Activated T-cell treated with anti-CD3 and anti-CD28 coated beads, Interleukin-2, amount 50 U/mL, for 72 hours (primary cell): ENCODE results near the gene NIP7. TPM values are rescaled to one million over a fixed set of nuclear protein-coding genes. Genes with fewer than 3 reads are reported as not detected.
A peak's percentile ranks its signal among the peaks of the same experiment; 100 is the strongest.
"Not testable (repeated sequence)": the region's sequence is repeated elsewhere in the genome, so short reads cannot be mapped to it uniquely, and the experiment has no call there.

Experiments used
- ATAC-seq, 2 donors: fragments of 150-1000 bp; cut with Tn5 transposase; replicated peaks in 1 of 2; 2 replicates each; pipeline ENCODE4 v1.10.0; 2021; ENCODE audit warnings: moderate library complexity in 2 of 2, mild to moderate bottlenecking in 1 of 2
- DNase-seq, 2 donors: peaks; one replicate each; pipeline ENCODE4 v3.0.0; 2021 to 2022; ENCODE audit warnings: mixed read lengths in 1 of 2
- H3K27ac Mint-ChIP-seq: one replicate; pipeline ENCODE4 v1.8.0; 2022; ENCODE audit warnings: mild to moderate bottlenecking, moderate library complexity, mixed read lengths
- H3K27me3 Mint-ChIP-seq: one replicate; pipeline ENCODE4 v1.8.0; 2022; ENCODE audit warnings: low read depth, mixed read lengths
- H3K36me3 Mint-ChIP-seq, 2 donors: one replicate each; pipeline ENCODE4 v1.8.0; 2022; ENCODE audit warnings: mixed read lengths in 2 of 2, mild to moderate bottlenecking in 1 of 2; ENCODE audit not compliant: insufficient read depth in 2 of 2
- H3K4me1 Mint-ChIP-seq: one replicate; pipeline ENCODE4 v1.8.0; 2022; ENCODE audit warnings: low read depth, mixed read lengths
- H3K4me3 Mint-ChIP-seq, 2 donors: one replicate each; pipeline ENCODE4 v1.8.0; 2022; ENCODE audit warnings: mild to moderate bottlenecking in 2 of 2, mixed read lengths in 2 of 2, moderate library complexity in 2 of 2
- H3K9me3 Mint-ChIP-seq, 2 donors: one replicate each; pipeline ENCODE4 v1.8.0; 2022; ENCODE audit warnings: mixed read lengths in 2 of 2
- total RNA-seq, 2 donors: library from RNA; stranded (reverse); gene quantifications; one replicate each; pipeline ENCODE4 v1.2.3, GENCODE V29; 2022

NIP7 gene
- total RNA-seq, 2 donors from 2014 or later: 30.8 to 32.2 TPM

DNA sequence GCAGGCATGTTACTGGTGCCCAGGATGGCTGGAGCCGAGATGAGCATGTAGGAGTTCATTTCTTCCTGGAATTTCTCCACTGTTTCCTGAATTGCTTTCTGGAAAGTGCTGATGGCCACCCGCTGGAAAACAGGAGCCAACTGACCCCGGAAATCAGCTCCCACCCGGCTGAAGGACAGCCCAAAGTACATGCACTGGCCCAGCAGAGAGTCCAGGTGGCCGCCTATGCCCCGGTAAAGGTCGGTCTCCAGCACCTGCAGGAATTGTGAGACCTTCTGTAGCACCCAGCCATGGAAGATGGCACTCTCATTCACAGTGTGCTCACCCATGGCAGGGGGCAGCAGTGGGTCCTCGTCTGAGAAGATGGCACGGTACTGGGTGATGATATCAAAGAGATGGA, 4.9 kb upstream of the NIP7 start:
- Mint-ChIP-seq H3K36me3 (peaks cover 10 to 26% of the 10 kb centered on the region in 2 donors), H3K27ac (no peak overlapping the region), H3K4me1 (peaks cover 57% of the 10 kb centered on the region), H3K4me3 (no peak overlapping the region), H3K27me3 (no peaks in the 10 kb centered on the region), H3K9me3 (no peaks in the 10 kb centered on the region)
- ATAC-seq: no peak
- no peak for DNase-seq

DNA sequence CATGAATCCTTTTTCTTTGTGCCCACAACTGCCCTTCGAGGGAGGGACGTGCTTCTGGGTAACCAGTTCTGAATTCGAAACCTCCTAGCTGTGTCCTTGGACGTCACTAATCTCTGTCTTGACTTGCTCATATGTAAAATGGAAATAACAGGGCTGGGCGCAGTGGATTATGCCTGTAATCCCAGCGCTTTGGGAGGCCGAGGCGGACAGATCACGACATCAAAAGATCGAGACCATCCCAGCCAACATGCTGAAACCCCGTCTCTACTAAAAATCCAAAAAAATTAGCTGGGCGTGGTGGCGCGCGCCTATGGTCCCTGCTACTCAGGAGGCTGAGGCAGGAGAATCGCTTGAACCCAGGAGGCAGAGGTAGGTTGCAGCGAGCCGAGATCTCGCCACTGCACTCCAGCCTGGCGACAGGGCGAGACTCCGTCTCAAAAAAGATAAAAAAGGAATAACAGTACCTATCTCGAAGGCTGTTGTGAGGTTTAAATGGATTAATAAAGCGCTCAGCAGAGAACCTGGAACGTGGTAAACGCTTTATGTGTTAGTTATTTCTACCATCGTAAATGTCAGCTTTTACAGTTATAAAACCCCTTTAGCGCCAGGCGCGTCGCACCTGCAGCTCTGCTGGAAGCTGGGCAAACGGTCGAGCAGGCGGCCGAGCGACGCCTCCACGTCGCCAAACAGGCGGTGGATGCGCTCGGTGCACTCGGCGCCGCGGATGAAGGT, 849 bp upstream of the NIP7 start:
- peak overlapping the region; percentile 87 for H3K27ac Mint-ChIP-seq
- DNase-seq (no peak), ATAC-seq (no peak)
- H3K9me3 Mint-ChIP-seq: no peaks in the 10 kb centered on the region
- H3K4me3 Mint-ChIP-seq: peak overlapping the region; percentile 96 to 97
- peaks cover 15 to 31% of the 10 kb centered on the region in 2 donors for H3K36me3 Mint-ChIP-seq
- H3K4me1 Mint-ChIP-seq: peaks cover 69% of the 10 kb centered on the region
- no peaks in the 10 kb centered on the region for H3K27me3 Mint-ChIP-seq

DNA sequence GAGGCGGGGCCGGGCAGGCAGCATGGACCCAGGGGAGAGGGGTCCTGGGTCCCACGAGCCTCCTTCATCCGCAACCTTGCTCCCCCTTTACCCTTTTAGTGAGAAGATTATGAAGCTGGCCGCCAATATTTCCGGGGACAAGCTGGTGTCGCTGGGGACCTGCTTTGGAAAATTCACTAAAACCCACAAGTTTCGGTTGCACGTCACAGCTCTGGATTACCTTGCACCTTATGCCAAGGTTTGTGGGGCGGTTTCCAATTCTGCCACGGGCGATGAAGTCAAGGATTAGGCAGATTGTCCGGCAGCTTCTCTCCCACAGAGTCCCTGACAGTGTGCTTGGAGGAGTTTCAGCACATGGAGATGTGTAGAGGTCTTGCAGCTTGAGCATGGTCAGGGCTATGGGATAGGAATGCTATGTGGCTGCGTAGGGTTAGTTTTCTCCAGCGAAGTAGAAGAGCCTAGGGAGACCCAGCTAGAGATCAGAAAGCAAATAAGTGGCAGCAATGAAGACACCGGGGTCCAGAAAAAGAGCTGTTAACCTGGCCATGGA, 598 bp downstream of the NIP7 start:
- peaks cover 63% of the 10 kb centered on the region for H3K4me1 Mint-ChIP-seq
- H3K36me3 Mint-ChIP-seq: peaks cover 11 to 25% of the 10 kb centered on the region in 2 donors
- H3K9me3 Mint-ChIP-seq: no peaks in the 10 kb centered on the region
- ATAC-seq (no peak), DNase-seq (no peak)
- H3K27me3 Mint-ChIP-seq: no peaks in the 10 kb centered on the region
- peak overlapping the region; percentile 96 to 97 for H3K4me3 Mint-ChIP-seq
- H3K27ac Mint-ChIP-seq: peak overlapping the region; percentile 98

DNA sequence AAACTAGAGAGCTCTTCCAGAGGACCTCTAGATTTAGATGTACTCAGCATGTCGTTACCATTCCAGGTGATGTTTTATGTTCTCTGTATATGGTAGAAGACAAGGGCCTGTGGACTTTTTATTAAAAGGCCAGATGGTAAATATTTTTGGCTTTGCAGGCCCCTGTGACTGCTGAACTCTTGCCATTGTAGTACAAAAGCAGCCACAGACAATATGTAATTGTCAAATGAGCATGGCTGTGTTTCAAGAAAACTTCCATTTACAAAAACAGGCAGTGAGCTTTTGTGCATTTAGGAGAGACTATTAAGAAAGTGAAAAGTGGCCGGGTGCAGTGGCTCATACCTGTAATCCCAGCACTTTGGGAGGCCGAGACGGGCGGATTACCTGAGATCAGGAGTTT, 4.6 kb downstream of the NIP7 start:
- H3K27ac Mint-ChIP-seq: no peak overlapping the region
- ATAC-seq (no peak), DNase-seq (no peak)
- H3K27me3 Mint-ChIP-seq: no peaks in the 10 kb centered on the region
- no peaks in the 10 kb centered on the region for H3K9me3 Mint-ChIP-seq
- H3K4me1 Mint-ChIP-seq: peaks cover 39% of the 10 kb centered on the region
- H3K4me3 Mint-ChIP-seq: no peak overlapping the region
- H3K36me3 Mint-ChIP-seq: peaks cover 11 to 13% of the 10 kb centered on the region in 2 donors

DNA sequence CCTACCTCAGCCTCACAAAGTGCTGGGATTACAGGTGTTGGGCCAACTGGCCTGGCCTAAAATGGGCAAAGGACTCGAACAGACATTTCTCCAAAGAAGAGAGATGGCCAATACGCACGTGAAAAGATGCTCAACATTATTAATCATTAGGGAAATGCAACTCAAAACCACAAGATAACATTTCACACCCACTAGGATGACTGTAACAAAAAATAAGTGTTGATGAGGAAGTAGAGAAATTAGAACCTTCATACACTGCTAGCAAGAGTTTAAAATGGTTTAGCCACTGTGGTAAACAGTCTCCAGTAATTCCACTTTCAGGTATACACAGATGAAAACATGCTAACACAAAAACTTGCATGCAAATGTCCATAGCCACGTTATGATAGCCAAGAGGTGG, 6.4 kb downstream of the NIP7 start:
- Mint-ChIP-seq H3K4me3 (no peak overlapping the region), H3K27ac (peak overlapping the region; percentile 27), H3K27me3 (no peaks in the 10 kb centered on the region), H3K9me3 (no peaks in the 10 kb centered on the region), H3K36me3 (peaks cover 5 to 10% of the 10 kb centered on the region in 2 donors), H3K4me1 (peaks cover 30% of the 10 kb centered on the region)
- ATAC-seq (peak in 1 of 2 donors; percentile 25), DNase-seq (no peak)

DNA sequence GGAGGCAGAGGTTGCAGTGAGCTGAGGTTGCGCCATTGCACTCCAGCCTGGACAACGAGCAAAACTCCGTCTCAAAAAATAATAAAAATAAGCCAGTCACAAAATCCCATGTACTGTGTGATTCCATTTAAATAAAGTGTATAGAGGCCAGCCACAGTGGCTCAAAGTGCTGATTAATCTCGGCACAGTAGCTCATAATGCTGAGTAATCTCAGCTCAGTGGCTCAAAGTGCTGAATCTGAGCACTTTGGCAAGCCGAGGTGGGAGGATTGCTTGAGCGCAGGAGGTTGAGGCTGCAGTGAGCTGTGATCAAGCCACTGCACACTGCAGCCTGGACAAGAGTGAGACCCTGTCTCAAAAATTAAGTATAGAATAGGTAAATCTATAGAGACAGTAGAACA, 7.1 kb downstream of the NIP7 start:
- Mint-ChIP-seq H3K27ac (peak overlapping the region; percentile 76), H3K36me3 (peaks cover 2 to 10% of the 10 kb centered on the region in 2 donors), H3K4me1 (peaks cover 23% of the 10 kb centered on the region), H3K4me3 (no peak overlapping the region), H3K27me3 (no peaks in the 10 kb centered on the region), H3K9me3 (no peaks in the 10 kb centered on the region)
- ATAC-seq: peak in 1 of 2 donors; percentile 39
- no peak for DNase-seq

DNA sequence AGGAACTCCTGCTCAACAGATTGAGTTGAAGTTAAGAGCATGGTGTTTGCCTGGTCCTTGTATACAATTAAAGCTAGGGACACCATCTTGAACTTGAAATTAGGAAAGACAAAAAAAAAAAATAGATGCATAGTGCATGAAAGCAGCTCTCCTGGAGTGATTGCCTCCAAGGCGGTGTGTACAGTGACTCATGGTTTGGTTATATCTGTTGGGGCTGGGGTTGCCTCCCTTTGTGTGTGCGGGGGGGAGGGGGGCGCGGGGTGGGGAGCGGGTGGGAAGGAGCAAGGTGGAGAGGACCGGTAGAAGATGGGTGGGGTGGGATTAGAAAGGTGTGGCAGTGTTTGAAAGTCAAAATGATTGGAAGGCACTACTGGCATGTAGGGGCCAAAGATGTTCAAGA, 8.7 kb downstream of the NIP7 start:
- Mint-ChIP-seq H3K4me1 (peaks cover 11% of the 10 kb centered on the region), H3K27me3 (no peaks in the 10 kb centered on the region), H3K27ac (no peak overlapping the region), H3K36me3 (peaks cover 2 to 5% of the 10 kb centered on the region in 2 donors), H3K4me3 (no peak overlapping the region), H3K9me3 (no peaks in the 10 kb centered on the region)
- ATAC-seq (no peak), DNase-seq (no peak)

DNA sequence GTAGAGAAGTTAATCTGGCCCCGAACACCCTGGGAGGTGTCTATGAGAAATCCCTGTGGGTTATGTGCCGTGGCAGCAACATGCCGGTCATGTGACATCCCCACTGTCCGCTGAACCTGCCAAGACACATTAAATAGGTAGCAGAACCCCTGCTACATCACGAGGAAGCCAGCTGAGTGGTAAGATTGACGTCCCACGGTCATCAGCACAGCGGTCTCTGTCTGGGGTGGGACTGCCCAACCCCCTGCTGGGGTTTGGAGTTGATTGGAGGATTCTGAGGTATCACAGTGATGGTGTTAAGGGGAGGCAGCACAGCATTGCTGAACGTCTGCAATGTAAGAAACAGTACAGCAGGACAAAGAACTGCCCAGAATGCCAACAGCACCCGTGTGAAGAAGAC, 10.0 kb downstream of the NIP7 start:
- peaks cover 2 to 5% of the 10 kb centered on the region in 2 donors for H3K36me3 Mint-ChIP-seq
- H3K9me3 Mint-ChIP-seq: no peaks in the 10 kb centered on the region
- no peak for DNase-seq
- no peaks in the 10 kb centered on the region for H3K27me3 Mint-ChIP-seq
- peaks cover 8% of the 10 kb centered on the region for H3K4me1 Mint-ChIP-seq
- H3K4me3 Mint-ChIP-seq: no peak overlapping the region
- H3K27ac Mint-ChIP-seq: no peak overlapping the region
- no peak for ATAC-seq

DNA sequence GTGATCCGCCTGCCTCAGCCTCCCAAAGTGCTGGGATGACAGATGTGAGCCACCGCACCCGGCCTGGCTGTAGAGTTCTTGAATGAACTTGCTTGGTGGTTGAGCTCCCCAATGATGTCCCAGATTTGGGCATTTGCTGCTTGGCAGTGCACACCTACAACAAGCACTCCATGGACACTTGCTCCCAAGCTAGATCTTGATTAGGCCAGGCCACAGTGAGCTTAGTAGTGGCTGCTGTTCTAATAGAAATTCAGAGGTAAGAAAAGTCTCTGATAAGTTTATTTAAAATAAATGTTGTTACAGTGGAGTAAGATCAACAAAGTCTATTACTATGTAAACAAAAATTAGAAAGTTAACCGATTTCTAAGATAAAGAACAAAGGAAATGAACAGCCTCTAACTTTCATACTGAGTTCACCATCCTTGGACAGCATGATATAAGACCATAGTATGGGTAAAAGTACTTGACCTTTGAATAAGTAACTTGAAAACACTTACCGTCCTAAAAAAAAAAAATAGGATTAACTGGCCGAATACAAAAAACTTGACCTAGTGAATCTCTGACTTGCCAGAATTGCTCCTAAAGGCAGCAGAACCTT, 11.1 kb downstream of the NIP7 start:
- Mint-ChIP-seq H3K27me3 (no peaks in the 10 kb centered on the region), H3K27ac (no peak overlapping the region), H3K4me1 (peaks cover 3% of the 10 kb centered on the region), H3K36me3 (peaks cover 4 to 5% of the 10 kb centered on the region in 2 donors), H3K4me3 (no peak overlapping the region), H3K9me3 (no peaks in the 10 kb centered on the region)
- ATAC-seq (no peak), DNase-seq (no peak)

DNA sequence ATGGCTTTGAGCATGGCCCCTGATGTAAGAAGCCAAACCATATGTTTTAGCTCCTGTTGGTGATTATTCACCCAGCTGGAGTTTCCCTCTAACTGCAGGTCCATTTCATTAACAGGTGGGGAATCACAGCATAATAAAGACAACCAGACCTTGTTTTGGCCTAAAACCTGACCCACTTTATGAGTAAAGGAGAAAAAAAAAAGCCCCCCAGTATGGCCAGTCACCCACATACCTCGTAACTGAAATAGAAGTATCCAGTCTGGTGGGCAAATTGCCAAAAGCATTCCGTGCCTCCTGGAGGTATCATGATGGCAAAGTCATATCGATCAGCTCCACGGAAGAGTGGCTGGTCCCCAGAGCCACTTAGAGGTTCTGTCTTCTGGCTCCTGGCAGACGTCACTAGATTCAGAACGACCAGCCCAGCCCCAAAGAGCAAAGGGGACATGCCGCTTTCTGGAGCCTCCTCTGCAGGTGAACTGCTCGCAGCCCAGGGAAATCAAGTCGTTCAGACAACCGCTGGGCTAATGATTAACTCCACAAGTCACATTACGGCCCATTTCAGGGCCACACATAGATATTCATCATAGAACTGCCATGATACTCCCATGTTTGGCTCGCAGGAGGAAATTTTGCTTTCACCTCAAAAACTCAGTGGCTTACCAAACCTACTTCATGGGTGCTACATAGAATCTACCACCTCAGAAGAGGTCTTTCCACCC, 11.9 kb downstream of the NIP7 start, which contains the start of gene TMED6:
Gene TMED6, minus strand, starts transcription at position 478 of the 719 bp plus-strand sequence. Its CDS starts 33 bp downstream, at position 445.
- H3K9me3 Mint-ChIP-seq: no peaks in the 10 kb centered on the region
- H3K4me3 Mint-ChIP-seq: no peak within 1 kb of the TSS
- H3K36me3 Mint-ChIP-seq: peaks cover 4 to 7% of the 10 kb centered on the region in 2 donors
- peak within 1 kb of the TSS; percentile 63 for H3K27ac Mint-ChIP-seq
- no peak for DNase-seq
- no peak for ATAC-seq
- no peaks in the 10 kb centered on the region for H3K27me3 Mint-ChIP-seq
- H3K4me1 Mint-ChIP-seq: no peaks in the 10 kb centered on the region

DNA sequence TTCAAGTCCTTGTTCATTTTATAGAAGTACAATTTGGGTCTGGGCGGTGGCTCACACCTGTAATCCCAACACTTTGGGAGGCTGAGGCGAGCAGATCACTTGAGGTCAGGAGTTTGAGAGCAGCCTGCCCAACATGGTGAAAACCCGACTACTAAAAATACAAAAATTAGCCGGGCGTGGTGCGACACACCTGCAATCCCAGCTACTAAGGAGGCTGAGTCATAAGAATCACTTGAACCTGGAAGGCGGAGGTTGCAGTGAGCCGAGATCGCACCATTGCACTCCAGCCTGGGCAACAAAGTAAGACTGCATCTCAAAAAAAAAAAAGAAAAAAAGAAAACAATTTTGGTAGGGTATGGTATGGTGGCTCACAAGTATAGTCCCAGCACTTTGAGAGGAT, 20.5 kb downstream of the NIP7 start:
- H3K4me1 Mint-ChIP-seq, H3K4me3 Mint-ChIP-seq, DNase-seq, H3K27ac Mint-ChIP-seq, H3K27me3 Mint-ChIP-seq, ATAC-seq, H3K9me3 Mint-ChIP-seq: not testable (repeated sequence)
- peaks cover 7 to 19% of the 10 kb centered on the region in 2 donors for H3K36me3 Mint-ChIP-seq

DNA sequence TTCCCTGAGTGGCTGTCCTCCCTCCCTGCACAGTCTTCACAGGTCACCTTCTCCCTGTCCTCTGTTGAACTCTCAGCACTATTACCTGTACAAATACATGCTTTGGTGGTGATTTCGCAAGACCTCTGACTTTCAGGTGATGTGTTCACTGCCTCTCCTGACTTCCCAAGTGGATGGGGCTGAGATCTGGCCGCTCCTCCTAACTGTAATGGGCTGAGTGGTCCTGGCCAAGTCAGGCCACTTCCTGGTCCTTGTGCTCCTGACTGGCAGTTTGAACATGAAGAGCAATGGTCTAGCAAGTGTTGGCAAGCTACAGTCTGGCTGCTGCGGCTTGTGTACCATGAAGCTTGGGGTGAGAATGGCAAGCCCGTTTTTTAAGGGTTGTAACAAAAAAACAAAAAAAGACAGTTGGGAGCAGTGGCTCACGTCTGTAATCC, 23.7 kb downstream of the NIP7 start:
- H3K9me3 Mint-ChIP-seq: no peaks in the 10 kb centered on the region
- peaks cover 13 to 22% of the 10 kb centered on the region in 2 donors for H3K36me3 Mint-ChIP-seq
- no peak for ATAC-seq
- no peak overlapping the region for H3K4me3 Mint-ChIP-seq
- H3K27ac Mint-ChIP-seq: no peak overlapping the region
- no peaks in the 10 kb centered on the region for H3K27me3 Mint-ChIP-seq
- no peak for DNase-seq
- peaks cover 13% of the 10 kb centered on the region for H3K4me1 Mint-ChIP-seq

DNA sequence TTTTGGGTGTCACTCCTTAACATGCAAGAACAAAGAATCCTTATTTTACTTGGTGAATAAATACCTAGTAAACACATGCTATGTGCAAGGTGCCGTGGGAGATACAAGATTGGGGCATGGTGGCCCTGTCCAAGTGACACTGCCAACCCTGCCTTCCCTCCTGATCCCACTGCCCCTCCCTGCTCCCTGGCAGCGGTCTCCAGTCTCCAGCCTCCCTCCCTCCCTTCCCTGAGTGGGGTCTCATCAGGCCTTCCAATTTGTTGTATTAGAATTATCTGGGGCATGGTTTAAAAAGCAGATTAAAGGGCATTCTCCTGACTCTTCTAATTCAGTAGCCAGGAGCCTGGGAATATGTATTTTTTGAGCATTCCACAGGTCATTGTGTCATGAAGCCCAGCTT, 24.5 kb downstream of the NIP7 start:
- Mint-ChIP-seq H3K27me3 (no peaks in the 10 kb centered on the region), H3K27ac (no peak overlapping the region), H3K4me1 (peaks cover 13% of the 10 kb centered on the region), H3K9me3 (no peaks in the 10 kb centered on the region), H3K36me3 (peaks cover 14 to 24% of the 10 kb centered on the region in 2 donors), H3K4me3 (no peak overlapping the region)
- ATAC-seq (no peak), DNase-seq (no peak)
